Osteoblast (primary cell): Measurements from ENCODE around the gene RAB7A. TPM values are rescaled to one million over a fixed set of nuclear protein-coding genes. Genes with fewer than 3 reads are reported as not detected.
A peak's percentile ranks its signal among the peaks of the same experiment; 100 is the strongest.

Source experiments
- DNase-seq: peaks from one replicate; pipeline ENCODE4 v3.0.0; 2011; ENCODE audit warnings: low spot score, mixed read lengths; ENCODE audit not compliant: insufficient read length; ENCODE audit errors: missing footprints
- H2AFZ ChIP-seq: 2 replicates; pipeline ENCODE4 v1.6.0; 2011; ENCODE audit warnings: mild to moderate bottlenecking, low read length
- H3K27ac ChIP-seq: 2 replicates; pipeline ENCODE4 v1.5.1; 2011; ENCODE audit warnings: mild to moderate bottlenecking, low read depth, low read length, moderate library complexity
- H3K27me3 ChIP-seq: 2 replicates; pipeline ENCODE4 v1.6.0; 2012; ENCODE audit warnings: mild to moderate bottlenecking, control low read depth, inconsistent platforms, low read length, moderate library complexity; ENCODE audit not compliant: insufficient read depth
- H3K36me3 ChIP-seq: 2 replicates; pipeline ENCODE4 v1.5.1; 2011; ENCODE audit warnings: mild to moderate bottlenecking, low read length, control low read depth, moderate library complexity; ENCODE audit not compliant: insufficient read depth
- H3K4me1 ChIP-seq: 2 replicates; pipeline ENCODE4 v1.5.1; 2011; ENCODE audit warnings: mild to moderate bottlenecking, low read length, control low read depth, moderate library complexity; ENCODE audit not compliant: insufficient read depth
- H3K4me2 ChIP-seq: 2 replicates; pipeline ENCODE4 v1.6.0; 2011; ENCODE audit warnings: mild to moderate bottlenecking, low read length; ENCODE audit not compliant: insufficient read depth
- H3K4me3 ChIP-seq: fragments of 200-600 bp; sonication (generic); 3 replicates; pipeline ENCODE4 v1.5.1; 2012; ENCODE audit warnings: mild to moderate bottlenecking, low read length, inconsistent platforms; ENCODE audit not compliant: insufficient read depth
- H3K79me2 ChIP-seq: 2 replicates; pipeline ENCODE4 v1.6.0; 2012; ENCODE audit warnings: mild to moderate bottlenecking, low read length, control low read depth, inconsistent platforms; ENCODE audit not compliant: insufficient read depth
- H3K9me3 ChIP-seq: 2 replicates; pipeline ENCODE4 v1.5.1; 2011; ENCODE audit warnings: low read depth, low read length, control low read depth
- H4K20me1 ChIP-seq: 2 replicates; pipeline ENCODE4 v1.6.0; 2012; ENCODE audit warnings: mild to moderate bottlenecking, low read length, control low read depth; ENCODE audit not compliant: insufficient read depth
- small RNA-seq: library from RNA; depleted of rRNA; stranded (forward); fragments of <200 nt; gene quantifications from one replicate; pipeline ENCODE3, GENCODE V24; 2012
- total RNA-seq: library from RNA; depleted of rRNA; stranded (reverse); fragments of >200 nt; gene quantifications from 2 replicates; pipeline ENCODE4 v1.2.3, GENCODE V29; 2012
- TF ChIP-seq, protein P1 (sequence below): IDR thresholded peaks from 2 replicates; pipeline ENCODE4 v1.5.1; 2011; ENCODE audit warnings: mild to moderate bottlenecking, low read depth, low read length, moderate library complexity; ENCODE audit errors: extremely low read depth

The RAB7A gene
- total RNA-seq, 1 donor: 86.1 TPM

DNA sequence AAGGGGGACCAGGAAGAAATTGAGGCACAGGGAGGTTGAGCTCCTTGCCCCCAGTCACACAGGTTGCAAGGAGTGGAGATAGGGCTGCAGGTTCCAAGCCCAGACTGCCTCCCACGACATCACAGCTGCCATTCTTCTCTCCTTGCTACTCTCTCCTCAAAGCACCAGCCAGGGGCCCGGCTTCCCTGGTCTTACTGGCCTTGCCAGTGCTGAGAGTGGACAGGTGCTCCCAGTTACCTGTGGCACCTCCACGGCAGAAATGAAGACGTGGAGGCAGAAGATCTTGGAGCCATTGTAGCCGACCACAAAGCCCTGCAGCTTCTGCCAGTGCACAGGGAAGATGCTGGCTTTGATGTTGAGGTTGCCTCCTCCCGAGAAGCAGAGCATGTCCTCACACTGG lies 135.5 kb downstream of the RAB7A start:
- no peaks in the 10 kb centered on the region for H3K79me2 ChIP-seq
- H4K20me1 ChIP-seq: no peaks in the 10 kb centered on the region
- no peak overlapping the region for H2AFZ ChIP-seq
- no peaks in the 10 kb centered on the region for H3K36me3 ChIP-seq
- TF ChIP-seq, protein P1, sequence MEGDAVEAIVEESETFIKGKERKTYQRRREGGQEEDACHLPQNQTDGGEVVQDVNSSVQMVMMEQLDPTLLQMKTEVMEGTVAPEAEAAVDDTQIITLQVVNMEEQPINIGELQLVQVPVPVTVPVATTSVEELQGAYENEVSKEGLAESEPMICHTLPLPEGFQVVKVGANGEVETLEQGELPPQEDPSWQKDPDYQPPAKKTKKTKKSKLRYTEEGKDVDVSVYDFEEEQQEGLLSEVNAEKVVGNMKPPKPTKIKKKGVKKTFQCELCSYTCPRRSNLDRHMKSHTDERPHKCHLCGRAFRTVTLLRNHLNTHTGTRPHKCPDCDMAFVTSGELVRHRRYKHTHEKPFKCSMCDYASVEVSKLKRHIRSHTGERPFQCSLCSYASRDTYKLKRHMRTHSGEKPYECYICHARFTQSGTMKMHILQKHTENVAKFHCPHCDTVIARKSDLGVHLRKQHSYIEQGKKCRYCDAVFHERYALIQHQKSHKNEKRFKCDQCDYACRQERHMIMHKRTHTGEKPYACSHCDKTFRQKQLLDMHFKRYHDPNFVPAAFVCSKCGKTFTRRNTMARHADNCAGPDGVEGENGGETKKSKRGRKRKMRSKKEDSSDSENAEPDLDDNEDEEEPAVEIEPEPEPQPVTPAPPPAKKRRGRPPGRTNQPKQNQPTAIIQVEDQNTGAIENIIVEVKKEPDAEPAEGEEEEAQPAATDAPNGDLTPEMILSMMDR: no peak
- no peaks in the 10 kb centered on the region for H3K27me3 ChIP-seq
- H3K9me3 ChIP-seq: peaks cover 18% of the 10 kb centered on the region
- no peak for DNase-seq
- no peak overlapping the region for H3K27ac ChIP-seq
- peaks cover 10% of the 10 kb centered on the region for H3K4me1 ChIP-seq
- H3K4me2 ChIP-seq: no peak overlapping the region
- no peak overlapping the region for H3K4me3 ChIP-seq

DNA sequence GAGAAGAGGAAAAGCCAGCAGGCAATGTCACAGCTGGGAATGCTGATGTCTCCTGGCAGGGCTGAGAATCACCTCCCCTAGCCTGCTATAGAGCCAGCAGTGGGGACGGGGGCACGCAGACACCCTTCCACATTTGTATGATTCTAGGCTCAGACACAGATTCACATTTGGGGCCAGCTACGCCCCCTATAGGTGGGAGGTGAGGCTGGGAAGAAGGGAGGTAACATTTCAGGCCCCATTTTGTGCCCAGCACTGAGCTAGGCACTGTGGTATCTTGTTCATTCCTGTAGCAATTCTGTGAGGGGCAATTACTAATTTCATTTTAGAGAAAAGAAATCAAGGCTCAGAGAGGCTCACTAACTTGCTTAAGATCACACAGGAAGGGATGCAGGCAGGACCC lies 137.6 kb downstream of the RAB7A start:
- H4K20me1 ChIP-seq: no peaks in the 10 kb centered on the region
- H3K79me2 ChIP-seq: no peaks in the 10 kb centered on the region
- H3K4me2 ChIP-seq: no peak overlapping the region
- peaks cover 18% of the 10 kb centered on the region for H3K9me3 ChIP-seq
- TF ChIP-seq, protein P1: peak; percentile 27
- H3K27me3 ChIP-seq: no peaks in the 10 kb centered on the region
- no peaks in the 10 kb centered on the region for H3K36me3 ChIP-seq
- peaks cover 10% of the 10 kb centered on the region for H3K4me1 ChIP-seq
- H3K4me3 ChIP-seq: no peak overlapping the region
- no peak overlapping the region for H2AFZ ChIP-seq
- DNase-seq: no peak
- H3K27ac ChIP-seq: no peak overlapping the region

Small RNA genes within 50 kb of the gene (small RNA-seq; reads per million reads assigned to genes)
- not detected for gene RF00399

Other genes starting within 250 kb of the RAB7A start
- gene GATA2, start 233.0 kb upstream of the RAB7A start, total RNA-seq: 0.72 and 0.88 TPM in 2 replicates
- gene RPN1, start 75.4 kb upstream of the RAB7A start, total RNA-seq: 467 and 473 TPM in 2 replicates
- gene ACAD9, start 153.4 kb downstream of the RAB7A start, total RNA-seq: 34.7 and 37.4 TPM in 2 replicates